ENCODE data around the gene FRMD5.
A peak's percentile ranks its signal among the peaks of the same experiment; 100 is the strongest.
"Not testable (repeated sequence)": the region's sequence is repeated elsewhere in the genome, so short reads cannot be mapped to it uniquely, and the experiment has no call there.

FRMD5 gene

GRCh38 chr15:44195151-44195740 lies at the start of gene FRMD5:
Gene FRMD5 (minus strand): TSS chr15:44195271.
- DNase-seq = peak; percentile 94

DNA sequence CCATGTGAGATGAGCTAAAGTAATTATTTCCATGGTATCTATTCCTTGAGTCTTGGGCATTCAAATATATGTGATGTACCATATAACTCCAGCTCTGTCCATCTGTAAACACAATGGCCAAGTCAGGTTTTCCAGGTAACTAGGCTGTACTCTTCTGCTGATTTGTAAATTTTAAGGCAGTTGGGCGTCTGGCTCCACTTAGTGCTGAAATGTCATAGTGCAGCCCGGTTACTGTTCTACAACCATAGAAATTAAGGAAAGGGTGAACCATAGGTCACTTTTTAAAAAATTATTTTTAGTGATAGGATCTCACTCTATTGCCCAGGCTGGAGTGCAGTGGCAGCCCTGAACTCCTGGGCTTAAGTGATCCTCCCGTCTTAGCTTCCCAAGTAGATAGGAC lies 48.8 kb upstream of the FRMD5 start:
- DNase-seq = no peak

DNA sequence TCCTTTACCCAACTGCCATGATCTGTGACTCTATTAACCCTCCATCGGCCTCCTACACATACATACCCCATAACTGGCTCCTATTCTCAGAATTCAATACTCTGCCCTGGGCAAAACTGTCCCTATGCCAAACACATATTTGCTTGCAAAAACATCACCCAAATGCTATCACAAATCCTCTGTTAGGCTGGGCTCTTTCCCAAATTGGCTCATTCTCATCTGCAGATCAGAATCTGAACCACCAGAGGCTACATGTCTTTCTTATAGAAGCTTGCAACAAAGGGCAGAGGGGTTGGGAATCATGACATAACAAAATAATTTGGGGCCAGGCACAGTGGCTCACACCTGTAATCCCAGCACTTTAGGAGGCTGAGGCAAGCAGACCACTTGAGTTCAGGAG lies 48.1 kb upstream of the FRMD5 start:
- no peak for DNase-seq

DNA sequence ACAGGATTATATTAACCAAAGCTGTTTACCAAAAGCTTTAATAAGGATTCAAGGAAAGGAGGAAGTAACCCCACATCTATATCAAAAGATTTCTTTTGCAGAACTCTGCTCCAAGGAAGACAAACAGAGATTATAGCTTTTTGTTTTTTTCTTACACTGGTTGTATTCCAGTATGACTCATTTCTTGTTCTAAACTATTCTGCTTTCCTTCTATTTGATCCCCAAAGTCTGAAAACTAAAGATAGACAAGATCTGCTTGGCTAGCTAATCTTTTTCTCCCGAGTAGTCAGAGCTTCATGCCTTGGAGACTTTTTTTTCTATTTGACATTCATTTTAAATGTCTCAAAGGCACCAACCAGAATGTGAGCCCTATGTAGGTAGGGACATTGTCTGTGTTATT lies 36.8 kb upstream of the FRMD5 start:
- DNase-seq = no peak

- not testable (repeated sequence) for DNase-seq
Measured at GRCh38 chr15:44229301-44229700, 34.2 kb upstream of the FRMD5 start.

DNA sequence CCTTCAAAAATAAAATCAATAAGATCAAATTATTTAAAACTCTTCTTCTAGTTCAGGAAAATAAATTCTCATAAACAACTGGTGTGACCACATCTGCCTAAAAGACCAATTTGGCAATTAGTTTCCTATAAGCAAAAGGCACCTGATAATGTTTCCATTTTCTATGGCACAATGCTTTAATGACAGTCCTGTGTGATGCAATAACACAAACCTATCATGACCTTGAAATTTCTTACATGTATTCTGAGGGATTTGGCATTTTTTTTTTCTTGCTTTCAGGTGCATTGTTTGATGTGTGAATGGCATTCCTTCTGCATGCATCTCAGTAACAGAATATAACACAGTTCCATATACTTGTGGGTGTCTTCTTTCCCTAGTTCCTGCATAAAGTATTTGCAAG lies 32.5 kb upstream of the FRMD5 start:
- no peak for DNase-seq

GRCh38 chr15:44227001-44227400 lies 31.9 kb upstream of the FRMD5 start:
- DNase-seq = not testable (repeated sequence)

- no peak for DNase-seq
Measured at GRCh38 chr15:44222478-44222877, 27.4 kb upstream of the FRMD5 start.

- no peak for DNase-seq
Measured at GRCh38 chr15:44219073-44219472, 24.0 kb upstream of the FRMD5 start.

- DNase-seq = no peak
Measured at GRCh38 chr15:44216958-44217357, 21.9 kb upstream of the FRMD5 start.

GRCh38 chr15:44215594-44215993 lies 20.5 kb upstream of the FRMD5 start:
- no peak for DNase-seq

DNA sequence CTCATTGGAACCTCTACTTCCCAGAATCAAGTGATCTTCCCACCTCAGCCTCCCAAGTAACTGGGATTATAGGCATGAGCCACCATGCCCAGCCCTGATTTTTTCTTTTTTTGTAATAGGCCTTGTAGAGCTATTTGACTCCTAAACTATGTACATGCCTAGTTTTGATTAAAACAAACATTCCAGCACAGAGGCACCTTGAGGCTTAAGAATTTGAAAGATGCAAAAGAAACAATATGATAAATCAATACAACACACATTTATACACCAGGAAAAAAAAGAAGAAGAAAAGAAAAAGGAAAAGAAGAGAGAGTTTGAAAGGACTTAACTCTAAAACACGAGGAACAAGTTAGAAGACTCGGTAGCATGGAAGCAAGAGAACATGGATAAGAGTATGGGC lies 13.9 kb upstream of the FRMD5 start:
- no peak for DNase-seq

DNA sequence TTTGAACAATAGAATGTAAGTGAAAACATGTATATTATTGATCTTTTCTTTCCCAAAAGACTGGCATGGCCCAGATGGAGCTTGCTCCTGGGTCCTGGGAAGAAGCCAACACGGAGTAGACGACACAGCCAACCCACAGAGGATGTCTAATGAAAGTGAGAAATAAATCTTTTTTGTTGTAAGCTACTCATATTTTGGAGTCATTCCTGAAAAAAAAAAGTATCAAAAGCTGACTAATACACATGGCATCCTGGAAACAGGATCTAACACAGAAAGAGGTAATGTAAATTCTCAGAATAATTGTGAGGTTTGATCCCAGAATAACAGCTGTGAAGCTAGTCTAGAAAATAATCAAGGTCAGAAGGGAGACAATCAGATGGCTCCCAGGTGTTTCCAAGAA lies 12.6 kb upstream of the FRMD5 start:
- no peak for DNase-seq

DNA sequence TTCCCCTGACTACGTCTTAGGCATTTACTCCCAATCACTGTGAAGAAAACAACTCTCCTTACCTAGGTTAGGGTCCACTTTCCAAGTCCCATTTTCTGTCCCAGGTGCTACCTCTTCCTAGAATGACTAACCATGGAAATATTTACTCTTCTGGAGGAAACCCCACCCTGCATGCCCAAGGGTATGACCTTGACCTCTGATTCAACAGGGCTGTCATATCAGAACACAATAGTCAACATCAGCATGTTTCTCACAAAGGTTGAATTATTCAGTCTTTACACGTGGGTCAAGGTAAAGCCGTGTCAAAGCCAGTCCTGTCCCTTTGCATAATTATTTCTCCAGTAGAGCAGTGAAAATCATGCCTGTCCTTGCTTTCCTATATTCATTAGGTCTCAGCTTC lies 4.3 kb upstream of the FRMD5 start:
- DNase-seq = no peak

GRCh38 chr15:44194323-44195150 lies 534 bp downstream of the FRMD5 start:
- DNase-seq = peak; percentile 57

DNA sequence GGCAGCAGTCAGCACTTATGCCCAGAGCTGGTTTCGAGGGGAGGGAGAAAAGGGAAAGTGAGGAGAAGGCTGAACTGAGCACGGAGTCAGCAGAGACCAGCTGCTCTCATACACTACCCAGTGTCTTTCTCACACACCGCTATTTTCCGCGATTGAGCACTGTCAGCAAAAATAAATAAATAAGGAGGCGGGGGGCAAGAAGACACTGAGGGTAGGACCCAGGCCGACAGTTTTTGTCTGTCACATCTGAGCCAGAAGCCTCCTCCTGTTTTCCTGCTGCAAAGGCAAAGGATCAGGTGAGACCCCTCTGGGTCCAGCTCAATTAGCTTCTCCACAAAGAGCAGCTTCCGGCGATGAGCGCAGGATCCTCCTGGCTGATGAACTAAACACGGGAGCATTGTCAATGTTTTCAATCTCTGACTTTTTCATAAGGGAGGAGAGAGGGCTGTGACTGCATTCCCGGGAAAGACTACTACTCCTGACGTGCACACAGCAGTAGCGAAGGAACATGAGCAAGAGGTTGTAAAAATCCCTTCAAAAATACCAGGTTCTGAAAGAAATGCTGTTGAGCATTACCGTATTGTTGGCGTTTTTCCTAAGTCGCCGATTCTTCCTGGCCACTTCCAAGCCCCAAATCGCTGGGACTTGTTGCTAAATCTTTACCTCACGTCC lies 1.3 kb downstream of the FRMD5 start:
- DNase-seq = peak; percentile 14

DNA sequence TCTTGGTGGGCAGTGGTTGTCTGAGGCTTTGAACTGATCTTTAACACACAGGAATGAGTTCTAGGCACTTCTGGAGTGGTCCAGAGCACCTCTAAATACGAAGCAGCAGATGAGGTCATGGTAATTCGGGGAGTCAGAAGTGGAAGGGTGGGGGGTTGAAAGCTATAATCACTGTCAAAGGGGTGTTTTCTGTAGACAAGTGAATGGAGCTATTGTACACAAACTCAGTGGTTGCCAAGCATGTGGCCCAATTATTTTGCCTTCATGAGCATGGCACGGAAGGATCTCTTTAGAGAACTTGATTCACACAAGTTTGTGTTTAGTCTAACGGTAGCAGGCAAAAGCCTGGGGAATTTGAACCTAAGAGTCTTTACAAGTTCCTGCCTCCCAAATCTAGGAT lies 6.3 kb downstream of the FRMD5 start:
- peak; percentile 11 for DNase-seq

GRCh38 chr15:44186705-44187104 lies 8.4 kb downstream of the FRMD5 start:
- no peak for DNase-seq

DNA sequence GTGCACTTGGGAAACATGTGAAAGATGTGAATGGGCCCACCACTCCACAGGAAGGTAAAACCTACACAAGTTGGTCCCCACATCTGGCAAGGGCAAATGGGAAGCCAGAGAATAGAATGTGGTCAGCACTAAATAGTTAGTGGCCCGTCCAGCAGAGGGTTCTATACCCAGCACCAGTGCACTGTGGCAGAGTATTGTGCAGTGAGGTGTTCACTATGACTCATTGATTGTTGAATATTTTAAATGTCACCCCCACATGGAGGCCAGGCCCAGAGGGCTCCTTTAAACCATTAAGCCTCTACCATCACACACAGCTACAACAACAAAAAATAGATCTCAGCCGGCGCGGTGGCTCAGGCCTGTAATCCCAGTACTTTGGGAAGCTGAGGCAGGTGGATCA lies 11.7 kb downstream of the FRMD5 start:
- DNase-seq = no peak

DNA sequence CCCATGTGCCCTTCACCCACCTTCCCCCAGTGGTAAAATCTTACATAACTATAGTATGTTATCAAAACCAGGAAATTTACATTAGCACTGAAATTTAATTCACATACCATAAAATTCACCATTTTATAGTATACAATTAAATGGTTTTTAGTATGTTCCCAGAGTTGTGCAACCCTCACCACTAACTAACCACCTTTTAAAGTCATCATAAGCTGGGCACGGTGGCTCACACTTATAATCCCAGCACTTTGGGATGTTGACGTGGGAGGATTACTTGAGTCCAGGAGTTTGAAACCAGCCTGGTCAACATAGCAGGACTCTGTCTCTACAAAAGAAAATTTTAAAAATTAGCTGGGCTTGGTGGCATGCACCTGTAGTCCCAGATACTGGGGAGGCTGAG lies 13.7 kb downstream of the FRMD5 start:
- no peak for DNase-seq

DNA sequence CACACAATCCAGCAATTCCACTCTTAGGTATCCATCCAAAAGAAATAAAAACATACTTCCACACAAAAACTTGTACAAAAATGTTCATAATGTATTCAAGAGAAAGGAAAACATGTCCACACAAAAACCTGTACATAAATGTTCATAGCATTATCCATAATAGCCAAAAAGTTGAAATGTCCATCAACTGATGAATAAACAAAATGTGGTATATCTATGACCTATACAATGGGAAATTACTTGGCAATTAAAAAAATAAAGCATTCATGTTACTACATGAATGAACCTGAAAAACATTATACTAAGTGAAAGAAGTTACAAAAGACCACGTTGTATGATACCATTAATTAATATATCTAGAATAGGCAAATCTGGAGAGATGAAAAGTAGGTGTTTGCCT lies 17.9 kb downstream of the FRMD5 start:
- DNase-seq = no peak

DNA sequence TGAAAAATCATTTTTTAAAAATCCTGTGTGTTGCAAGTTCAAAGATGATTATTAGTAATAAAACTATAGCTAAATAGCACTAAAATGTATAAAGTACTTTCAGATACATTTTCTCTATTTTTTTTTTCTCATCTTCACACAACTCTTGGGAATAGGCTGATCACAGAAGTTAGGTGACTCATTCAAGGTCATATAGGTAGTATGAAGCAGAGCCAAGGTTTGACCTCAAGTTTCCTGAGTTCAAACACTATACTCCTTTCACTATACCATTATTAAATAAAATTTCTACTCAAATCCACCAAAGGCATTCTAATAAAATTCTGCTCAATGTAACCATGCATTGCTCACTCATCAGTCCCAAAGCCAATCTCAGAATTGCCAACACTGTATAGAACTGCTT lies 21.3 kb downstream of the FRMD5 start:
- DNase-seq = no peak

DNA sequence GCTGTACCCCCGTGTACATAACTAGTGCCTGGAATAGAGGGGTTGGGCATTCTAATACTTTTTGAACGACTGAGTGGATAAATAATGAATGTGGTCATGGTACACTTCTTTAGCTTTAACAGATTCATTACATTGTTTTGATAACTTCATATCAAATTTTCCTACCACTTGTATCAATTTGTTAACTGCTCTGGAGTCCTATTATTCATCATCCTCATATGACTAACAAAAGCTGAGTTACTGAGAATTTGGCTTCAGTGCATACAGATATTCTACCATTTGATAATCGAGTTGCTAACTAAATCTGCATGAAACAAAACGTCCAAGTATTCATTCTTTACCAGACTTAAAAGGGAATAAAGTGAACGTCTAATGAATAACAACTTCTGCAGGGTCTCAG lies 31.7 kb downstream of the FRMD5 start:
- no peak for DNase-seq

DNA sequence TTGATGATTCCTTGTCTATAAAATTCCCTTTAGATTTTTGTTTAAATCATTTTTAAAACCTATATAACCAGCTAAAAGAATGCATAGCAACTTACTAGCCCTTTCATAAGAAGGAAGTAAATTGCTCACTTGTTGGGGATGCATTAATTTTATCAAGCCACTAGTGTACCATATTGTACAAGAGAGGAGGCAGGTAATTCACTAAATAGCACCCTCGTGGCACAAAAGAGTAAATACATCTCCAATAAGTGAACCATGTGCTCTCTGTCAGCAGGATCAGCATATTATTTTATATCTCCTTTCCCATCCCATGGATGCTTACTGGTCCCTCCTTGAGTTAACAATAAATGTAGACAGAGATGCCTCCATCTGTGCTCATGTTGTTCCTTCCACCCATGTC lies 34.3 kb downstream of the FRMD5 start:
- DNase-seq = no peak

Data from NCI-H2227 treated with DMSO at 0.1 percent for 48 hours (cell line).